BJ (cell line): Measurements from ENCODE around the gene OR10A4. TPM values are rescaled to one million over a fixed set of nuclear protein-coding genes. Genes with fewer than 3 reads are reported as not detected.
"Not testable (repeated sequence)": the region's sequence is repeated elsewhere in the genome, so short reads cannot be mapped to it uniquely, and the experiment has no call there.

Source experiments
- CTCF ChIA-PET: fragments of 350-600 bp; formaldehyde crosslinking; extraction: SDS; loops from one replicate; lab custom pipeline; 2021; ENCODE audit warnings: antibody characterized with exemption, inconsistent platforms; lab: Yijun Ruan, JAX
- POLR2A ChIA-PET: fragments of 300-600 bp; sonication (Branson Sonifier 250); formaldehyde crosslinking; extraction: SDS; loops from one replicate; lab custom pipeline; 2021; ENCODE audit warnings: antibody characterized with exemption; lab: Charles Lee
- DNase-seq: peaks from one replicate; pipeline ENCODE4 v3.0.0-alpha.2; 2011; ENCODE audit warnings: low read depth
- H3K27me3 ChIP-seq: 2 replicates; pipeline ENCODE4 v1.6.0; 2011; ENCODE audit warnings: low read length; ENCODE audit not compliant: control insufficient read depth, insufficient read depth
- H3K36me3 ChIP-seq: 2 replicates; pipeline ENCODE4 v1.5.1; 2011; ENCODE audit warnings: low read length; ENCODE audit not compliant: control insufficient read depth, insufficient read depth
- H3K4me3 ChIP-seq: 2 replicates; pipeline ENCODE4 v1.5.1; 2011; ENCODE audit warnings: low read depth, mild to moderate bottlenecking, control low read depth, low read length
- CTCF ChIP-seq: IDR thresholded peaks from 2 replicates; pipeline ENCODE4 v1.5.1; 2011; ENCODE audit warnings: low read depth, mild to moderate bottlenecking, control low read depth, inconsistent platforms, low read length, moderate library complexity; ENCODE audit not compliant: insufficient read depth
- polyA plus RNA-seq: library from polyadenylated mRNA; depleted of rRNA; stranded (reverse); fragments of >200 nt; gene quantifications from 2 replicates; pipeline ENCODE4 v1.2.3, GENCODE V29; 2011

The OR10A4 gene
- polyA plus RNA-seq, 1 experiment, result not detected

- TF ChIP-seq CTCF, result no peak
- H3K27me3 ChIP-seq, result no peaks in the 10 kb centered on the region
- CTCF ChIA-PET, result interaction anchor here (0.9 kb wide), 1 partner anchor 10 kb away, joined by 3 read pairs; no protein-coding TSS in a partner anchor
- DNase-seq, result no peak
- POLR2A ChIA-PET, result interaction anchor here (0.7 kb wide), 1 partner anchor 1047 kb away, joined by 3 read pairs; no protein-coding TSS in a partner anchor
- no peaks in the 10 kb centered on the region for H3K36me3 ChIP-seq
- no peak overlapping the region for H3K4me3 ChIP-seq
These were observed 32.8 kb upstream of the OR10A4 start for GRCh38 chr11:6843670-6844069.

- CTCF ChIA-PET, result no interaction called here
- no peak overlapping the region for H3K4me3 ChIP-seq
- H3K27me3 ChIP-seq, result no peaks in the 10 kb centered on the region
- POLR2A ChIA-PET, result interaction anchor here (0.7 kb wide), 2 partner anchors 200 to 1046 kb away, joined by 3 to 5 read pairs; no protein-coding TSS in a partner anchor
- TF ChIP-seq CTCF, result no peak
- H3K36me3 ChIP-seq, result no peaks in the 10 kb centered on the region
- no peak for DNase-seq
These were observed 32.1 kb upstream of the OR10A4 start for GRCh38 chr11:6844356-6844755.

GRCh38 chr11:6845383-6845782 is 31.0 kb upstream of the OR10A4 start, which contains the start of gene OR10A5:
Gene OR10A5, plus strand, starts transcription at chr11:6845683. Its CDS starts 0 bp downstream, at chr11:6845683.
- Histone ChIP-seq H3K36me3 (no peaks in the 10 kb centered on the region), H3K4me3 (no peak within 1 kb of the TSS), H3K27me3 (no peaks in the 10 kb centered on the region)
- CTCF ChIA-PET, result interaction anchor here (1.6 kb wide), 1 partner anchor 33 kb away, joined by 4 read pairs; no protein-coding TSS in a partner anchor
- no peak for TF ChIP-seq CTCF
- POLR2A ChIA-PET, result no interaction called here
- DNase-seq, result no peak

GRCh38 chr11:6850526-6850925 is 25.9 kb upstream of the OR10A4 start:
- no peak for DNase-seq
- H3K4me3 ChIP-seq, result no peak overlapping the region
- CTCF ChIA-PET, result no interaction called here
- no peak for TF ChIP-seq CTCF
- POLR2A ChIA-PET, result no interaction called here
- no peaks in the 10 kb centered on the region for H3K27me3 ChIP-seq
- H3K36me3 ChIP-seq, result no peaks in the 10 kb centered on the region

- H3K36me3 ChIP-seq, POLR2A ChIA-PET, H3K27me3 ChIP-seq, H3K4me3 ChIP-seq, DNase-seq: not testable (repeated sequence)
- CTCF ChIA-PET, result interaction anchor here (1.3 kb wide), 1 partner anchor 42 kb away, joined by 5 read pairs; no protein-coding TSS in a partner anchor
These were observed 21.6 kb upstream of the OR10A4 start for GRCh38 chr11:6854801-6855200.
